ENCODE data around the gene CDH13.

The CDH13 gene

DNA sequence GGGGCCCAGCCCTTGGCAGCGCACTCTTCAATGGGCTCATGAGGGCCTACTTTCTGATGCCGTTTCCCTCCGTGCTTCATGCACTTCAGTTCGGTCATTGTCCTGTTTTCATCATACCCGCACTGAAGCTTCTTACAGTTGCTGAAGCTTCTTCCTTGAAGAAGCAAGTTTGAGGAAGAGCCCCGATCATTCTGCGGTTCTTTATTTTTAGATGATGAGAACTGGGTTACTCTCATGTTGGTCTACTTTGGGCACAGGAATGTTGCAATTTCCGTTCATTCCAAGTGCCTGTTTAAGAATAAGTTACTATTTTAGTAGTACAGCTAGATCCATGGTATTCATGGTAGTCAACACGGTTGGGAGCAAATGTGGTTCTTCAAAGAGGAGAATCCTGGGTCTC is 593.3 kb downstream of the CDH13 start:
- TF ChIP-seq, protein P1, sequence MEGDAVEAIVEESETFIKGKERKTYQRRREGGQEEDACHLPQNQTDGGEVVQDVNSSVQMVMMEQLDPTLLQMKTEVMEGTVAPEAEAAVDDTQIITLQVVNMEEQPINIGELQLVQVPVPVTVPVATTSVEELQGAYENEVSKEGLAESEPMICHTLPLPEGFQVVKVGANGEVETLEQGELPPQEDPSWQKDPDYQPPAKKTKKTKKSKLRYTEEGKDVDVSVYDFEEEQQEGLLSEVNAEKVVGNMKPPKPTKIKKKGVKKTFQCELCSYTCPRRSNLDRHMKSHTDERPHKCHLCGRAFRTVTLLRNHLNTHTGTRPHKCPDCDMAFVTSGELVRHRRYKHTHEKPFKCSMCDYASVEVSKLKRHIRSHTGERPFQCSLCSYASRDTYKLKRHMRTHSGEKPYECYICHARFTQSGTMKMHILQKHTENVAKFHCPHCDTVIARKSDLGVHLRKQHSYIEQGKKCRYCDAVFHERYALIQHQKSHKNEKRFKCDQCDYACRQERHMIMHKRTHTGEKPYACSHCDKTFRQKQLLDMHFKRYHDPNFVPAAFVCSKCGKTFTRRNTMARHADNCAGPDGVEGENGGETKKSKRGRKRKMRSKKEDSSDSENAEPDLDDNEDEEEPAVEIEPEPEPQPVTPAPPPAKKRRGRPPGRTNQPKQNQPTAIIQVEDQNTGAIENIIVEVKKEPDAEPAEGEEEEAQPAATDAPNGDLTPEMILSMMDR (IDR thresholded peaks at IDR 0.05) = no peak
- Mint-ChIP-seq H3K9me3 (no peaks in the 10 kb centered on the region), H3K27me3 (ENCODE audit: low read depth, poor library complexity) (peaks cover 20% of the 10 kb centered on the region), H3K36me3 (ENCODE audit: low read depth) (no peaks in the 10 kb centered on the region), H3K4me3 (no peak overlapping the region), H3K4me1 (no peaks in the 10 kb centered on the region), H3K27ac (no peak overlapping the region)
- no peak for DNase-seq

DNA sequence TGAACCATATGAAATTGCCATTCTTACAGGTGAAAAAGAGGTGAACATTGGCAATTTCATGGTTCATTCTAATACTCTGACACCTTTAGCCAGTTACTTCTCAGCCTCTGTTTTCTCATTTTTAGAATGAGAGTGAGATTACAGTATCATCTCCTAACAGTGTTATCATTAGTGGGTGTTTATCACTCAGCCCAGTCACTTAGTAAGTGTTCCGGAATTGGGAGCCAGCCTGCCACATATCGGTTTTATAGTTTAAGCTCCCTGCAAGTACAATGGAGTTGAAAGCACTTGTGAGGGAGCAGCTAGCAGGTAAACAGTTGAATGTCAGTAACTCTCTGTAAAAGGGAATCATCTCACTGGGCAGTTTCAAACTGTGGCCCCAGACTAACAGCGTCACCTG is 597.9 kb downstream of the CDH13 start:
- Mint-ChIP-seq H3K27ac (no peak overlapping the region), H3K27me3 (ENCODE audit: low read depth, poor library complexity) (peaks cover 24% of the 10 kb centered on the region), H3K4me1 (peaks cover 17% of the 10 kb centered on the region), H3K4me3 (no peak overlapping the region), H3K9me3 (no peaks in the 10 kb centered on the region), H3K36me3 (ENCODE audit: low read depth) (no peaks in the 10 kb centered on the region)
- no peak for DNase-seq
- TF ChIP-seq, protein P1 (IDR thresholded peaks at IDR 0.05) = no peak

- H3K27me3 Mint-ChIP-seq (ENCODE audit: low read depth, poor library complexity) = peaks cover 20% of the 10 kb centered on the region
- H3K36me3 Mint-ChIP-seq (ENCODE audit: low read depth) = no peaks in the 10 kb centered on the region
- H3K27ac Mint-ChIP-seq = no peak overlapping the region
- H3K9me3 Mint-ChIP-seq = peaks cover 8% of the 10 kb centered on the region
- TF ChIP-seq, protein P1 (IDR thresholded peaks at IDR 0.05) = no peak
- peaks cover 27% of the 10 kb centered on the region for H3K4me1 Mint-ChIP-seq
- no peak for DNase-seq
- no peak overlapping the region for H3K4me3 Mint-ChIP-seq
Observed at GRCh38 chr16:83227336-83227735, 600.6 kb downstream of the CDH13 start.

GRCh38 chr16:83231729-83232128 is 605.0 kb downstream of the CDH13 start:
- Mint-ChIP-seq H3K4me1 (peaks cover 39% of the 10 kb centered on the region), H3K27ac (peak overlapping the region; percentile 34)

DNA sequence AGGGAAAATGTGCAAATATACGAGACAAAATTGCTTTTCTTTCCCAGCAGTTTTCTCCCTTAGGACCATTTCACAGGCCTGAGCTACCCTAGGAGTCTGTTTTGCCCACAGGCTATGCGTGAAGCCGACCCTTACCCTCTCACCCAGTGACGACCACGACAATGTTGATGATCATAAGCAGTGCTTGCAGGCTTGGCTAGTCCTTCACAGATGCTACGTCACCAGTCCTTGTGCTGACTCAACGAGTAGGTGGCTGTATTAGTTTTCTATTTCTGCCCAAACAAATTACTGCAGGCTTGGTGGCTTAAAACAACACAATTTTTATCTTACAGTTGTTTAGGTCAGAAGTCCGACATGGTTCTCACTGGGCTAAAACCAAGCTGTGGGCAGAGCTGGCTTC is 606.4 kb downstream of the CDH13 start:
- Mint-ChIP-seq H3K27ac (no peak overlapping the region), H3K4me3 (no peak overlapping the region), H3K27me3 (ENCODE audit: low read depth, poor library complexity) (peaks cover 6% of the 10 kb centered on the region), H3K4me1 (peaks cover 35% of the 10 kb centered on the region), H3K36me3 (ENCODE audit: low read depth) (no peaks in the 10 kb centered on the region), H3K9me3 (peaks cover 19% of the 10 kb centered on the region)
- TF ChIP-seq, protein P1 (IDR thresholded peaks at IDR 0.05) = no peak
- DNase-seq = no peak

More at GRCh38 chr16:83231729-83232128, 605.0 kb downstream of the CDH13 start:
- Mint-ChIP-seq H3K9me3 (peaks cover 14% of the 10 kb centered on the region), H3K27me3 (ENCODE audit: low read depth, poor library complexity) (peaks cover 10% of the 10 kb centered on the region), H3K4me3 (no peak overlapping the region), H3K36me3 (ENCODE audit: low read depth) (no peaks in the 10 kb centered on the region)
- no peak for DNase-seq
- TF ChIP-seq, protein P1 (IDR thresholded peaks at IDR 0.05) = no peak

DNA sequence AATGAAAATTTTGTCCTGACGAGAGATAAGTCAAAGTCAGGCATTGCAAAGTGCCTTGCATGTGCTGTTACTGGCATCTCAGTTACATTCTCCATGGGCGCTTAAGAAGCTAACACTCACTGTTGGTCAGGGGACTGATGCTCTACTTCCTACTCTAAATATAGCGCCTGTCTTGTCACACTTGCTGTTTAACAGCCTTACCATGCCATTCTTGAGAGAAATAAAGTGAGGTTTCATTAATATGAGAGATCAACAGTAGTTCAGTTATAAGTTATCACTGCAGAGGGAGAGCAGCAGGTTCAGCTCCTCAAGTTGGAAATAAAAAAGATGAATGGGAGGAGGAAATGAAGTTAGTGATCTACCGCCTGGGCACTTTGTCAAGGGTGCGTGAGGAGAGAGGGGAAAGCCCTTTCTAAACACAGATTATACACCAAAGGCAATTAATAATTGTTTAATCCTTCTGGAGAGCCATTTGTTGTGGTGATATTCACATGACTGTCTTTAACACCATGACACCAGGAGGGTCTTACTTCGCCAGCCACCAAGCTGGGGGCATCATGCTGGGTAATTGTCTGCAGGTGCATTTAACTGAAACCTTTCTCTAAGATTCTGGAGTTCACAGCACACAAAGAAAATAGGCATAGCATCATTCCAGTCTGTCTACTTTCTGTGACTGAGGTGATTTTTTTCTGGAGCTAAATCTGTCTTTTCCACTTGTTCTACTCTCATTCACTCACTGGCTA is 612.4 kb downstream of the CDH13 start:
- Mint-ChIP-seq H3K27me3 (ENCODE audit: low read depth, poor library complexity) (no peaks in the 10 kb centered on the region), H3K9me3 (peaks cover 9% of the 10 kb centered on the region), H3K4me3 (no peak overlapping the region), H3K36me3 (ENCODE audit: low read depth) (no peaks in the 10 kb centered on the region), H3K27ac (no peak overlapping the region), H3K4me1 (no peaks in the 10 kb centered on the region)
- TF ChIP-seq, protein P1 (IDR thresholded peaks at IDR 0.05) = no peak
- no peak for DNase-seq

Measured in nephron progenitor cell (in vitro differentiated cells).